Aorta (tissue), 5 donors: ENCODE results near the gene TMEM245. TPM values are rescaled to one million over a fixed set of nuclear protein-coding genes. Genes with fewer than 3 reads are reported as not detected.

ENCODE experiments used
- ATAC-seq: fragments of 200-7000 bp; cut with Tn5 transposase; one replicate; pipeline ENCODE4 v1.9.1; 2022; ENCODE audit warnings: moderate library complexity; ENCODE audit not compliant: low FRiP score
- DNase-seq, 2 donors: peaks; one replicate each; pipeline ENCODE4 v3.0.0-alpha.2; 2020
- H3K27ac ChIP-seq, 2 donors: one replicate each; pipeline ENCODE4 v1.5.1; 2013; ENCODE audit warnings: low read length in 2 of 2, mild to moderate bottlenecking in 2 of 2, moderate library complexity in 2 of 2, control low read depth in 1 of 2, inconsistent platforms in 1 of 2, low read depth in 1 of 2
- H3K27me3 ChIP-seq, 2 donors: one replicate each; pipeline ENCODE4 v1.6.1; 2013; ENCODE audit warnings: control low read depth in 1 of 2, low read length in 1 of 2, mild to moderate bottlenecking in 1 of 2, moderate library complexity in 1 of 2; ENCODE audit not compliant: insufficient read depth in 2 of 2, control insufficient read depth in 1 of 2
- H3K36me3 ChIP-seq, 2 donors: one replicate each; pipeline ENCODE4 v1.6.1; 2013; ENCODE audit warnings: control low read depth in 1 of 2, low read length in 1 of 2, mild to moderate bottlenecking in 1 of 2; ENCODE audit not compliant: insufficient read depth in 2 of 2, control insufficient read depth in 1 of 2
- H3K4me1 ChIP-seq, 2 donors: one replicate each; pipeline ENCODE4 v1.6.1; 2013; ENCODE audit warnings: low read length in 2 of 2, control low read depth in 1 of 2, mild to moderate bottlenecking in 1 of 2, moderate library complexity in 1 of 2; ENCODE audit not compliant: insufficient read depth in 2 of 2, control insufficient read depth in 1 of 2
- H3K4me3 ChIP-seq, 2 donors: one replicate each; pipeline ENCODE4 v1.5.1; 2013; ENCODE audit warnings: low read length in 2 of 2, control low read depth in 1 of 2, mild to moderate bottlenecking in 1 of 2
- H3K9me3 ChIP-seq: one replicate; pipeline ENCODE4 v1.6.1; 2013; ENCODE audit warnings: mild to moderate bottlenecking, low read length; ENCODE audit not compliant: control insufficient read depth
- WGBS, 2 donors: extraction: QIAGEN DNeasy Blood & Tissue Kit; methylation state at CpG; one replicate each; pipeline ENCODE4 v1.1.7; 2013; 5-methylcytosine and 5-hydroxymethylcytosine counted together
- intact Hi-C, 2 donors: fragments of 100-400 bp; cut with DNase I; formaldehyde crosslinking; loops; one replicate each; pipeline versions ENCODE4 v1.14.2 to v1.15.0; 2022
- polyA plus RNA-seq, 2 donors: library from polyadenylated mRNA; stranded (reverse); fragments of 200-250 nt; gene quantifications; one replicate each; pipeline ENCODE4 v1.2.3, GENCODE V29; 2013
- total RNA-seq, 2 donors: library from RNA; stranded (reverse); fragmentation: NEBNext Ultra II Directional; extraction: Animal tissue kit (Norgen Biotek cat#: 25700); gene quantifications; one replicate each; pipeline ENCODE4 v1.2.1, GENCODE V29; 2021
- donor health status: healthy with polysubstance abuse.
- donor health status: Bipolar disorder and iron deficiency.
- donor health status: DM: no; HTN: no; CAD: no.
- donor health status: DM: no; HTN: no; CAD: no.
- donor health status: DM: yes; HTN: yes; CAD: no.

The TMEM245 gene
- total and polyA plus RNA-seq, 4 donors, result 10.1 to 60.1 (median 36.4) TPM

- Histone ChIP-seq H3K36me3 (no peaks in the 10 kb centered on the region), H3K27ac (peak overlapping the region in 1 of 2 donors; percentile 60), H3K4me3 (no peak overlapping the region), H3K9me3 (no peaks in the 10 kb centered on the region), H3K4me1 (peaks cover 6 to 11% of the 10 kb centered on the region in 2 donors), H3K27me3 (no peaks in the 10 kb centered on the region)
- 62 to 63% methylated on average over 12 of the region's 12 CpGs for WGBS, 2 donors
- ATAC-seq, result no peak
- DNase-seq, result no peak
- intact Hi-C loops, result no loop called here
Observed at GRCh38 chr9:109113892-109114609, 5.7 kb downstream of the TMEM245 start.

- intact Hi-C loops, result no loop called here
- Histone ChIP-seq H3K9me3 (no peaks in the 10 kb centered on the region), H3K4me3 (no peak overlapping the region), H3K27me3 (no peaks in the 10 kb centered on the region), H3K36me3 (no peaks in the 10 kb centered on the region), H3K27ac (no peak overlapping the region), H3K4me1 (peaks cover 6 to 11% of the 10 kb centered on the region in 2 donors)
- ATAC-seq, result no peak
- 20 to 23% methylated on average over 3 of the region's 3 CpGs for WGBS, 2 donors
- DNase-seq, result no peak
Observed at GRCh38 chr9:109113254-109113653, 6.5 kb downstream of the TMEM245 start.

- H3K36me3 ChIP-seq, result no peaks in the 10 kb centered on the region
- WGBS, 2 donors, result 7 to 11% methylated on average over 5 of the region's 5 CpGs
- peaks cover 6 to 9% of the 10 kb centered on the region in 2 donors for H3K4me1 ChIP-seq
- peak overlapping the region in 1 of 2 donors; percentile 80 for H3K27ac ChIP-seq
- ATAC-seq, result peak; percentile 65
- no peaks in the 10 kb centered on the region for H3K9me3 ChIP-seq
- no peaks in the 10 kb centered on the region for H3K27me3 ChIP-seq
- intact Hi-C loops, result no loop called here
- H3K4me3 ChIP-seq, result no peak overlapping the region
- no peak for DNase-seq
Observed at GRCh38 chr9:109110329-109111021, 9.3 kb downstream of the TMEM245 start.

- intact Hi-C loops, result no loop called here
- no peak overlapping the region for H3K4me3 ChIP-seq
- DNase-seq, result no peak
Observed at GRCh38 chr9:109109967-109110328, 9.8 kb downstream of the TMEM245 start.

GRCh38 chr9:109108318-109108717 lies 11.4 kb downstream of the TMEM245 start:
- Histone ChIP-seq H3K27me3 (no peaks in the 10 kb centered on the region), H3K4me1 (peaks cover 2 to 6% of the 10 kb centered on the region in 2 donors), H3K36me3 (no peaks in the 10 kb centered on the region), H3K27ac (no peak overlapping the region), H3K9me3 (no peaks in the 10 kb centered on the region), H3K4me3 (no peak overlapping the region)
- 9 to 10% methylated on average over 4 of the region's 4 CpGs for WGBS, 2 donors
- intact Hi-C loops, result no loop called here
- DNase-seq (no peak), ATAC-seq (no peak)

More at GRCh38 chr9:109109967-109110328, 9.8 kb downstream of the TMEM245 start:
- H3K27me3 ChIP-seq, result no peaks in the 10 kb centered on the region
- peaks cover 6 to 9% of the 10 kb centered on the region in 2 donors for H3K4me1 ChIP-seq
- no peak for ATAC-seq
- H3K9me3 ChIP-seq, result no peaks in the 10 kb centered on the region
- H3K27ac ChIP-seq, result peak overlapping the region in 1 of 2 donors; percentile 80
- no peaks in the 10 kb centered on the region for H3K36me3 ChIP-seq

- ATAC-seq (peak; percentile 53), DNase-seq (no peak)
- Histone ChIP-seq H3K27ac (peak overlapping the region; percentile 78 to 82), H3K36me3 (no peaks in the 10 kb centered on the region), H3K4me3 (no peak overlapping the region), H3K4me1 (peaks cover 2 to 3% of the 10 kb centered on the region in 2 donors), H3K27me3 (no peaks in the 10 kb centered on the region), H3K9me3 (no peaks in the 10 kb centered on the region)
- intact Hi-C loops, result no loop called here
- 1 to 3% methylated on average over 4 of the region's 4 CpGs for WGBS, 2 donors
Observed at GRCh38 chr9:109107402-109108240, 12.1 kb downstream of the TMEM245 start.

- intact Hi-C loops, result no loop called here
- Histone ChIP-seq H3K4me3 (no peak overlapping the region), H3K9me3 (no peaks in the 10 kb centered on the region), H3K36me3 (no peaks in the 10 kb centered on the region), H3K27me3 (no peaks in the 10 kb centered on the region), H3K27ac (no peak overlapping the region), H3K4me1 (peaks cover 6 to 8% of the 10 kb centered on the region in 2 donors)
- ATAC-seq (no peak), DNase-seq (no peak)
- 14 to 24% methylated on average over 3 of the region's 3 CpGs for WGBS, 2 donors
Observed at GRCh38 chr9:109101810-109102209, 17.9 kb downstream of the TMEM245 start.

GRCh38 chr9:109101202-109101595 lies 18.5 kb downstream of the TMEM245 start:
- no peak overlapping the region for H3K4me3 ChIP-seq
- WGBS, 2 donors, result 52 to 53% methylated on average over 3 of the region's 3 CpGs
- H3K36me3 ChIP-seq, result no peaks in the 10 kb centered on the region
- no peak overlapping the region for H3K27ac ChIP-seq
- no peaks in the 10 kb centered on the region for H3K9me3 ChIP-seq
- H3K27me3 ChIP-seq, result no peaks in the 10 kb centered on the region
- DNase-seq (no peak), ATAC-seq (no peak)
- H3K4me1 ChIP-seq, result peaks cover 5 to 8% of the 10 kb centered on the region in 2 donors
- intact Hi-C loops, result no loop called here
